Endothelial cell of umbilical vein (primary cell): ENCODE measurements around the gene MYH14.

Experiments used
- CTCF ChIP-seq, 2 donors: IDR thresholded peaks; 1 replicate in 1 of 2; 2 replicates in 1 of 2; pipeline ENCODE4 v1.5.1; 2011; ENCODE audit warnings: low read length in 2 of 2, mild to moderate bottlenecking in 2 of 2, moderate library complexity in 2 of 2, control low read depth in 1 of 2, inconsistent platforms in 1 of 2, low read depth in 1 of 2; ENCODE audit not compliant: insufficient read depth in 1 of 2; ENCODE audit errors: extremely low read depth in 1 of 2
- EZH2 ChIP-seq: IDR thresholded peaks from 2 replicates; pipeline ENCODE4 v1.6.1; 2012; ENCODE audit warnings: borderline replicate concordance, low read depth, mild to moderate bottlenecking, moderate library complexity, low read length, inconsistent platforms; ENCODE audit not compliant: severe bottlenecking
- MAX ChIP-seq: IDR thresholded peaks from 2 replicates; pipeline ENCODE4 v1.6.1; 2011; ENCODE audit not compliant: insufficient read depth, insufficient read length
- MYC ChIP-seq: IDR thresholded peaks from one replicate; pipeline ENCODE4 v1.6.1; 2011; ENCODE audit warnings: mild to moderate bottlenecking, low read depth, low read length
- POLR2A ChIP-seq: IDR thresholded peaks from 2 replicates; pipeline ENCODE4 v1.6.1; 2012; ENCODE audit warnings: low read depth, mild to moderate bottlenecking, control low read depth, low read length
- POLR2AphosphoS5 ChIP-seq: IDR thresholded peaks from 2 replicates; pipeline ENCODE4 v1.6.1; 2012; ENCODE audit warnings: low read depth, mild to moderate bottlenecking, control low read depth, low read length, moderate library complexity; ENCODE audit not compliant: insufficient read depth

- TF ChIP-seq CTCF (IDR thresholded peaks at IDR 0.05; ENCODE audit: extremely low read depth in 1 of 2, insufficient read depth in 1 of 2, low read depth in 1 of 2, low read length in 2 of 2) (no peak), POLR2A (no peak), MAX (no peak), POLR2AphosphoS5 (no peak), MYC (no peak), EZH2 (no peak)
Observed at GRCh38 chr19:50320596-50320995, 117.2 kb downstream of the MYH14 start.
